H1 (cell line): ENCODE data around the gene NDUFA12. TPM values are rescaled to one million over a fixed set of nuclear protein-coding genes. Genes with fewer than 3 reads are reported as not detected.

Experiments used
- BRCA1 ChIP-seq: IDR thresholded peaks from 2 replicates; pipeline ENCODE4 v1.6.1; 2012; ENCODE audit warnings: low read depth, low read length, improper control_type of control experiment
- CBX8 ChIP-seq: fragments of 300-800, 300-1000 bp; sonication (generic); IDR thresholded peaks from 2 replicates; pipeline ENCODE4 v1.7.1; 2016; ENCODE audit warnings: low read depth, low read length, borderline replicate concordance
- GTF2F1 ChIP-seq: IDR thresholded peaks from 2 replicates; pipeline ENCODE4 v1.6.1; 2012; ENCODE audit warnings: low read depth, low read length, improper control_type of control experiment, borderline replicate concordance
- NANOG ChIP-seq: IDR thresholded peaks from 2 replicates; pipeline ENCODE4 v1.6.1; 2011; ENCODE audit warnings: low read length, low read depth, mild to moderate bottlenecking, inconsistent platforms; ENCODE audit not compliant: insufficient read depth, poor library complexity, severe bottlenecking
- RAD21 ChIP-seq, 2 experiments: IDR thresholded peaks in 1 of 2; conservative IDR thresholded peaks in 1 of 2; 2 replicates each; pipeline ENCODE4 v1.6.1; 2011; ENCODE audit warnings: low read depth in 2 of 2, low read length in 2 of 2, improper control_type of control experiment in 1 of 2, inconsistent platforms in 1 of 2, mild to moderate bottlenecking in 1 of 2, moderate library complexity in 1 of 2
- TAF1 ChIP-seq: IDR thresholded peaks from 2 replicates; pipeline ENCODE4 v1.6.1; 2011; ENCODE audit warnings: mild to moderate bottlenecking, low read depth, low read length
- YY1 ChIP-seq: IDR thresholded peaks from 2 replicates; pipeline ENCODE4 v1.6.1; 2011; ENCODE audit warnings: low read depth, mild to moderate bottlenecking, low read length
- polyA plus RNA-seq, 7 experiments: library from polyadenylated mRNA; depleted of rRNA in 3 of 7; stranded (reverse) in 5 of 7; unstranded in 2 of 7; fragments of >200 nt in 5 of 7; fragments of 200-250 nt in 2 of 7; gene quantifications; 1 replicate in 5 of 7; 2 replicates in 1 of 7; 4 replicates in 1 of 7; pipeline versions ENCODE4 v1.2.1 to v1.2.3, GENCODE V29; 2011 to 2013; ENCODE audit warnings: missing spikeins in 2 of 7, mixed read lengths in 2 of 7
- total RNA-seq: library from RNA; stranded (reverse); fragmentation: NEBNext Ultra II Directional; extraction: Animal tissue kit (Norgen Biotek cat#: 25700); gene quantifications from 2 replicates; pipeline ENCODE4 v1.2.1, GENCODE V29; 2021
- TF ChIP-seq, protein P1 (sequence below): fragments of 300-600 bp; sonication (generic); IDR thresholded peaks from 2 replicates; pipeline ENCODE4 v1.7.1; 2012; ENCODE audit warnings: low read length, moderate library complexity, mild to moderate bottlenecking, inconsistent platforms; ENCODE audit not compliant: insufficient replicate concordance
- TF ChIP-seq, protein P2 (sequence below): IDR thresholded peaks from 2 replicates; pipeline ENCODE4 v1.6.1; 2011; ENCODE audit warnings: low read length, improper control_type of control experiment

The NDUFA12 gene
- total and polyA plus RNA-seq, 2 of the 8 experiments (the other 6 are each of a cell fraction or from before 2014, with no cell fraction given): 98.1 to 157 TPM

DNA sequence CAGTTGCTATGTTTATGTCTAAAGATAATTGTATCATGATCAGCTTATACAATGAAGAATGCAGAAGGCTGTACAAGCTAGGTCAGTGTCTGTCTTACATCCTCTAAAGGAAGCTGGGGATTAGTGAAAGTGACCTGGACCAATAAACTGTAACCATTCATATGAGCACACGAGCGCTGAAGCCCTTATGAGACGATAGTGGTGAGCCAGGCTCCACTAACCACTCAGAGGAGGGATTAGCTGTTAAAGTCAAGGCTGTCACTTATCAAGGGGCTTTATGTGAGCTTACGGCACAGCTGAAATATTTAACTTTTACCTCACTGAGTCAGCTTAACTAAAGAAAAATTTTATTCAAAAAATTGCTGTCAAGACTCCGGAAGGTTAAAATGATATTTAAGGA, 30.3 kb downstream of the NDUFA12 start (continued):
- TF ChIP-seq, protein P1, sequence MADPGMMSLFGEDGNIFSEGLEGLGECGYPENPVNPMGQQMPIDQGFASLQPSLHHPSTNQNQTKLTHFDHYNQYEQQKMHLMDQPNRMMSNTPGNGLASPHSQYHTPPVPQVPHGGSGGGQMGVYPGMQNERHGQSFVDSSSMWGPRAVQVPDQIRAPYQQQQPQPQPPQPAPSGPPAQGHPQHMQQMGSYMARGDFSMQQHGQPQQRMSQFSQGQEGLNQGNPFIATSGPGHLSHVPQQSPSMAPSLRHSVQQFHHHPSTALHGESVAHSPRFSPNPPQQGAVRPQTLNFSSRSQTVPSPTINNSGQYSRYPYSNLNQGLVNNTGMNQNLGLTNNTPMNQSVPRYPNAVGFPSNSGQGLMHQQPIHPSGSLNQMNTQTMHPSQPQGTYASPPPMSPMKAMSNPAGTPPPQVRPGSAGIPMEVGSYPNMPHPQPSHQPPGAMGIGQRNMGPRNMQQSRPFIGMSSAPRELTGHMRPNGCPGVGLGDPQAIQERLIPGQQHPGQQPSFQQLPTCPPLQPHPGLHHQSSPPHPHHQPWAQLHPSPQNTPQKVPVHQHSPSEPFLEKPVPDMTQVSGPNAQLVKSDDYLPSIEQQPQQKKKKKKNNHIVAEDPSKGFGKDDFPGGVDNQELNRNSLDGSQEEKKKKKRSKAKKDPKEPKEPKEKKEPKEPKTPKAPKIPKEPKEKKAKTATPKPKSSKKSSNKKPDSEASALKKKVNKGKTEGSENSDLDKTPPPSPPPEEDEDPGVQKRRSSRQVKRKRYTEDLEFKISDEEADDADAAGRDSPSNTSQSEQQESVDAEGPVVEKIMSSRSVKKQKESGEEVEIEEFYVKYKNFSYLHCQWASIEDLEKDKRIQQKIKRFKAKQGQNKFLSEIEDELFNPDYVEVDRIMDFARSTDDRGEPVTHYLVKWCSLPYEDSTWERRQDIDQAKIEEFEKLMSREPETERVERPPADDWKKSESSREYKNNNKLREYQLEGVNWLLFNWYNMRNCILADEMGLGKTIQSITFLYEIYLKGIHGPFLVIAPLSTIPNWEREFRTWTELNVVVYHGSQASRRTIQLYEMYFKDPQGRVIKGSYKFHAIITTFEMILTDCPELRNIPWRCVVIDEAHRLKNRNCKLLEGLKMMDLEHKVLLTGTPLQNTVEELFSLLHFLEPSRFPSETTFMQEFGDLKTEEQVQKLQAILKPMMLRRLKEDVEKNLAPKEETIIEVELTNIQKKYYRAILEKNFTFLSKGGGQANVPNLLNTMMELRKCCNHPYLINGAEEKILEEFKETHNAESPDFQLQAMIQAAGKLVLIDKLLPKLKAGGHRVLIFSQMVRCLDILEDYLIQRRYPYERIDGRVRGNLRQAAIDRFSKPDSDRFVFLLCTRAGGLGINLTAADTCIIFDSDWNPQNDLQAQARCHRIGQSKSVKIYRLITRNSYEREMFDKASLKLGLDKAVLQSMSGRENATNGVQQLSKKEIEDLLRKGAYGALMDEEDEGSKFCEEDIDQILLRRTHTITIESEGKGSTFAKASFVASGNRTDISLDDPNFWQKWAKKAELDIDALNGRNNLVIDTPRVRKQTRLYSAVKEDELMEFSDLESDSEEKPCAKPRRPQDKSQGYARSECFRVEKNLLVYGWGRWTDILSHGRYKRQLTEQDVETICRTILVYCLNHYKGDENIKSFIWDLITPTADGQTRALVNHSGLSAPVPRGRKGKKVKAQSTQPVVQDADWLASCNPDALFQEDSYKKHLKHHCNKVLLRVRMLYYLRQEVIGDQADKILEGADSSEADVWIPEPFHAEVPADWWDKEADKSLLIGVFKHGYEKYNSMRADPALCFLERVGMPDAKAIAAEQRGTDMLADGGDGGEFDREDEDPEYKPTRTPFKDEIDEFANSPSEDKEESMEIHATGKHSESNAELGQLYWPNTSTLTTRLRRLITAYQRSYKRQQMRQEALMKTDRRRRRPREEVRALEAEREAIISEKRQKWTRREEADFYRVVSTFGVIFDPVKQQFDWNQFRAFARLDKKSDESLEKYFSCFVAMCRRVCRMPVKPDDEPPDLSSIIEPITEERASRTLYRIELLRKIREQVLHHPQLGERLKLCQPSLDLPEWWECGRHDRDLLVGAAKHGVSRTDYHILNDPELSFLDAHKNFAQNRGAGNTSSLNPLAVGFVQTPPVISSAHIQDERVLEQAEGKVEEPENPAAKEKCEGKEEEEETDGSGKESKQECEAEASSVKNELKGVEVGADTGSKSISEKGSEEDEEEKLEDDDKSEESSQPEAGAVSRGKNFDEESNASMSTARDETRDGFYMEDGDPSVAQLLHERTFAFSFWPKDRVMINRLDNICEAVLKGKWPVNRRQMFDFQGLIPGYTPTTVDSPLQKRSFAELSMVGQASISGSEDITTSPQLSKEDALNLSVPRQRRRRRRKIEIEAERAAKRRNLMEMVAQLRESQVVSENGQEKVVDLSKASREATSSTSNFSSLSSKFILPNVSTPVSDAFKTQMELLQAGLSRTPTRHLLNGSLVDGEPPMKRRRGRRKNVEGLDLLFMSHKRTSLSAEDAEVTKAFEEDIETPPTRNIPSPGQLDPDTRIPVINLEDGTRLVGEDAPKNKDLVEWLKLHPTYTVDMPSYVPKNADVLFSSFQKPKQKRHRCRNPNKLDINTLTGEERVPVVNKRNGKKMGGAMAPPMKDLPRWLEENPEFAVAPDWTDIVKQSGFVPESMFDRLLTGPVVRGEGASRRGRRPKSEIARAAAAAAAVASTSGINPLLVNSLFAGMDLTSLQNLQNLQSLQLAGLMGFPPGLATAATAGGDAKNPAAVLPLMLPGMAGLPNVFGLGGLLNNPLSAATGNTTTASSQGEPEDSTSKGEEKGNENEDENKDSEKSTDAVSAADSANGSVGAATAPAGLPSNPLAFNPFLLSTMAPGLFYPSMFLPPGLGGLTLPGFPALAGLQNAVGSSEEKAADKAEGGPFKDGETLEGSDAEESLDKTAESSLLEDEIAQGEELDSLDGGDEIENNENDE: no peak
- TF ChIP-seq YY1: no peak
- no peak for TF ChIP-seq TAF1
- no peak for TF ChIP-seq BRCA1
- TF ChIP-seq, protein P2, sequence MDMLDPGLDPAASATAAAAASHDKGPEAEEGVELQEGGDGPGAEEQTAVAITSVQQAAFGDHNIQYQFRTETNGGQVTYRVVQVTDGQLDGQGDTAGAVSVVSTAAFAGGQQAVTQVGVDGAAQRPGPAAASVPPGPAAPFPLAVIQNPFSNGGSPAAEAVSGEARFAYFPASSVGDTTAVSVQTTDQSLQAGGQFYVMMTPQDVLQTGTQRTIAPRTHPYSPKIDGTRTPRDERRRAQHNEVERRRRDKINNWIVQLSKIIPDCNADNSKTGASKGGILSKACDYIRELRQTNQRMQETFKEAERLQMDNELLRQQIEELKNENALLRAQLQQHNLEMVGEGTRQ: no peak
- no peak for TF ChIP-seq NANOG
- TF ChIP-seq CBX8: no peak
- no peak for TF ChIP-seq RAD21 (IDR thresholded peaks at IDR 0.05 in 1 of 2, conservative IDR thresholded peaks at IDR 0.05 in 1 of 2; ENCODE audit: low read depth in 2 of 2, low read length in 2 of 2)
- no peak for TF ChIP-seq GTF2F1
